HG03135 (cell line): ENCODE results near the gene FTCD.
"Not testable (repeated sequence)": the region's sequence is repeated elsewhere in the genome, so short reads cannot be mapped to it uniquely, and the experiment has no call there.

Experiments used
- ATAC-seq: cut with Tn5 transposase; IDR thresholded peaks from one replicate; pipeline ENCODE4 v1.9.1; 2021; ENCODE audit warnings: mild to moderate bottlenecking, moderate library complexity; ENCODE audit not compliant: unreplicated experiment

Gene FTCD

DNA sequence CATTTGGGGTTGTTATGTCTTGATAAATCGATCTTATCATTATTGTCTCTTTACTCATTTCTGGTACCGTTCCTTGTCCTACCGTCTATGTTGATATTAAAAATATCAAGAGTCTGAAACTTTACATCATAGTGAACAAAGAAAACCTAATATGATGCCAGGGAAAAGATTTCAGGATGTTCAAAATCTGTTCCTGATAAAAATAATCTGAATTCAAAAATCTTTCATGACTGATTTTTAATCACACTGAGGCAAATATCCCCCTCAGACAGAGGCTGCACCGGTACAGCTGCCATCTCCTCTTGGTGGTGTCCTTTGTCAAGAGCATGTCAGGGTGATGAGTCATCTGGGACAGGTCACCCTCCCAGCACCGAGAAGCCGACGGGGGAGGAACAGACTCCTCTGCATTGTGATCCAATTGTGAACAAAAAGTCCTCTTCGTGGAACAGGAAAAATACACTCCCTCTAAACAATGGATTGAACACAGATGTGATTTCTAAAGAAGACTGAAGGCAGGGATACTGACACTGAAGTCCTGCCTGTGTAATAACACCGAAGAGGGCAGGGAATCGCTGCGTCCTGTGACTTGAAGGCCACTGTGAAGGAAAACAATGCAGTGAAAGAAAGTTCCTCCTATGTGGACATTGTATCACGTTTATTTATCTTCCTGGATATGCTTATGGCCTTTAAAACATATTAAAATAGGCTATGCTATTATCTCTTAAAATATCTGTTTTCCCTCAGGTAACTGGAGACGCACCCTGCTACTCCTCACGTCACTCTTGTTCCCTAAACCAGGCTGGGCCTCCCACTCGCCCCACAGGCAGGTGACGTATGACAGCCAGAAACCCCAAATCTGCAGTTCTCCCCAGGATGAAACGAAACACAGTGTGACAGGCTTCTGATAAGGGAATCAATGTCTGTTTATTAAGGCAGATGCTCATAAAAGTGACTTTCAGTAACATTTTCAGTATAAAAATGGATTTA, 33.1 kb upstream of the FTCD start:
- no peak for ATAC-seq

DNA sequence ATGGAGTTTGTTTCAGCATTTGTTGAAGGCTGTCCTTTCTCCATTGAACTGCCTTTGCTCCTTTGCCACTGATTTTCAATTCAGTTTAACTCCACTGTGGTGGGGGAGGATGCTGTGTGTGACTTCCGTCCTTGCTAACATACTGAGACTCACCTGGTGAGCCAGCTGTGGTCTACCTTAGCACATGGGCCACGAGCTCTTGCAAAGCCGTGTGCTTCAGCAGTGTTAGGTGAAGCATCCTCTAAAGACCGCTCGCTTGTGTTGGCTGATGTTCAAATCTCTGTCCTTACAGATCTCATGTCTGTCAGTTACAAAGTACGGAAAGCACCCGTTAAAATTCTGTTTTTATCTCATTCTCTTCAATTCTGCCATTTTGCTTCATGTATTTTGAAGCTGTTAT, 32.4 kb upstream of the FTCD start:
- ATAC-seq = no peak

DNA sequence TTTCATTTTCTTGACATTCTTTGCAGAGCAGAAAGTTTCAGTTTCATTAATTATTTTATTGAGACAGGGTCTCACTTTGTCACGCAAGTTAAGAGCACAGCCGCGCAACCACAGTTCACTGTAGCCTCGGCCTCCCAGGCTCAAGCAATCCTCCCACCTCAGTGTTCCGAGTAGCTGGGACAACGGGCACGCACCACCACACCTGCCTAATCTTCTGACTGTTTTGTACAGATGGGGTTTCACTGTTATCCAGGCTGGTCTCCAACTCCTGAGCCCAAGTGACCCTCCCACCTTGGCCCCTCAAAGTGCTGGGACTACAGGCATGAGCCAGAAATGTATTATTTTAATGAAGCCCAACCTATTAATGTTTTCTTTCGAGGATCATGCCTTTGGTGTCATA, 31.9 kb upstream of the FTCD start:
- ATAC-seq = no peak

DNA sequence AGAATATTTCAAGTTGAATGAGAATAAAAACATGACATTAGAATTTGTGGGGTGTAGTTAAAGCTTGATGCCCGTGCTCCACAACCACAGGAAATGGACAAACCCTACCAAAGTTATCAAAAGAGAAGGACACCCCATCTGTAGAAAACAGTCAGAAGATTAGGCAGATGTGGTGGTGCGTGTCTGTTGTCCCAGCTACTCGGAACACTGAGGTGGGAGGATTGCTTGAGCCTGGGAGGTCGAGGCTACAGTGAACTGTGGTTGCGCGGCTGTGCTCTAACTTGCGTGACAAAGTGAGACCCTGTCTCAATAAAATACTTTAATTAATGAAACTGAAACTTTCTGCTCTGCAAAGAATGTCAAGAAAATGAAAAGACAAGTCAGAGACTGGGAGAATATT, 30.3 kb upstream of the FTCD start:
- ATAC-seq = no peak

DNA sequence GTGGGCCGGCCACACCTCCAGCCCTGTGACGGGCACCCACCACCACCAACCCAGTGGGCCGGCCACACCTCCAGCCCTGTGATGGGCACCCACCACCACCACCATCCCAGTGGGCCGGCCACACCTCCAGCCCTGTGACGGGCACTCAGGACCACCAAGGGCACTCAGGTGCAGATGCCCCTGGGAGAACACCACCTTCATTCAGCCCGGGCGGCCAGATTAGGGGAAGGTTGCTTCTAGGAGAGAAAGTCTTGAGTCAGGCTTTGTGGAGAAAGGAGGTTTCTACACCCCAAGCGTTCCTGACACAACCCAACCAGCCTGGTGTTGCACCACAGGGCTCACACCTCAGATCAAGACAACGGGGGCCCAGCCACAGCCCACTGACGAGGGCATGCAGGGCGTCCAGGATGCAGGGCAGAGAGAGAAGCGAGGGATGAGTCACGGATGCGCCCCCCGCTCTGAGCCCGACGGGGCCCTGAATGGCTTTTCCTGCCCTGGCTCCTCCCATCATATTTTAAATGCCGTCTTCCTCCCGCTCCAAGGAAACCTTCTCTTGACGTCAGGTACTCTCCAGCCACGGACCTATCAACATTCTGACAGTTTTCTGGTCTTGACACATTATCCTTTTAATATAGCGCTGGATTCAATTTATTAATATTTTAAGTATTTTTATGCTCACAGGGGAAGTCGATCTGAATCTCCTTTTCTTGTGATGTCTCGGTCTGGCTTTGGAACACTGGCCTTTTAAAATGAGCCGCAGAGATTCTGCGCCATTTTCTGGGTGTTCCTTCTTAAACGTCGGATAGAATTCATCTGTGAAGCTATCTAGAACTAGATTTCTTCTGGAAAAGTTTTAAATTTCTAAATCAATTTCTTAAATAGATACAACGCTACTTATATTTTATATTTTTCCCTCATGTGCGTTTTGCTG, 29.5 kb upstream of the FTCD start:
- ATAC-seq = no peak

DNA sequence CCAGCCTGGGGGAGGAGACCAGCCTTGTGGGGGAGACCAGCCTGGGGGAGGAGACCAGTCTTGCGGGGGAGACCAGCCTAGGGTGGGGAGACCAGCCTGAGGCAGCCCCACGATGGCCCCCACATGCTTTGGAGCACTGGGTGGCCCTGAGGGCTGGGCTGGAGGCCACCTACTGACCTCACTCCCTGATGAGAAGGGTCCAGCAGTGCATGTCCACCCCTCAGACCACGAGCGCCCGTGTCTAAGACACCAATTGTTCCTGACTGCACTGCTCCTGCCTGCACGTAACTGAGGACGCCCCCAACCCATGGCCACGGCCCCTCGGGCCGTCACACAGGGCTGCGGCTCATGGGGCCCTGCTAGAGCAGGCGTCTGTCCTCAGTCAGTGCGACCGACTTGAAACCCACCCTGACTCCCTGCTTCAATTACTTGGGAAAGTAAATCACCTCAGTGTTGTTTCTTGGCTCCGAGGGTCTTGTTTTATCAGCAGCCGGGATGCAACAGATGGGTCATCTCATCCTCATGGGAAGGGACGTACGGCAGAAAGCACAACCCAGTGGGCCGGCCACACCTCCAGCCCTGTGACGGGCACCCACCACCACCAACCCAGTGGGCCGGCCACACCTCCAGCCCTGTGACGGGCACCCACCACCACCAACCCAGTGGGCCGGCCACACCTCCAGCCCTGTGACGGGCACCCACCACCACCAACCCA, 28.7 kb upstream of the FTCD start, which contains the start of gene SPATC1L:
Gene SPATC1L (minus strand): TSS at position 550 of the 715 bp plus-strand sequence. CDS start 1,643 bp downstream, outside the sequence.
- no peak for ATAC-seq

DNA sequence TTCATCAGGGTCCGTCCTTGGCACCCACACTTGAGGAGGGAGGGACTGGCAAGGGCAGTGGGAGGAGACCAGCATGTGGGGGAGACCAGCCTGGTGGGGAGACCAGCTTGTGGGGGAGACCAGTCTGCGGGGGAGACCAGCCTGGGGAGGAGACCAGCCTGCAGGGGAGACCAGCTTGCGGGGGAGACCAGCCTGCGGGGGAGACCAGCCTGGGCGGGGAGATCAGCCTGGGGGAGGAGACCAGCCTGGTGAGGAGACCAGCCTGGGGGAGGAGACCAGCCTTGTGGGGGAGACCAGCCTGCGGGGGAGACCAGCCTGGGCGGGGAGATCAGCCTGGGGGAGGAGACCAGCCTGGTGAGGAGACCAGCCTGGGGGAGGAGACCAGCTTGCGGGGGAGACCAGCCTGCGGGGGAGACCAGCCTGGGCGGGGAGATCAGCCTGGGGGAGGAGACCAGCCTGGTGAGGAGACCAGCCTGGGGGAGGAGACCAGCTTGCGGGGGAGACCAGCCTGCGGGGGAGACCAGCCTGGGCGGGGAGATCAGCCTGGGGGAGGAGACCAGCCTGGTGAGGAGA, 28.0 kb upstream of the FTCD start:
- not testable (repeated sequence) for ATAC-seq

DNA sequence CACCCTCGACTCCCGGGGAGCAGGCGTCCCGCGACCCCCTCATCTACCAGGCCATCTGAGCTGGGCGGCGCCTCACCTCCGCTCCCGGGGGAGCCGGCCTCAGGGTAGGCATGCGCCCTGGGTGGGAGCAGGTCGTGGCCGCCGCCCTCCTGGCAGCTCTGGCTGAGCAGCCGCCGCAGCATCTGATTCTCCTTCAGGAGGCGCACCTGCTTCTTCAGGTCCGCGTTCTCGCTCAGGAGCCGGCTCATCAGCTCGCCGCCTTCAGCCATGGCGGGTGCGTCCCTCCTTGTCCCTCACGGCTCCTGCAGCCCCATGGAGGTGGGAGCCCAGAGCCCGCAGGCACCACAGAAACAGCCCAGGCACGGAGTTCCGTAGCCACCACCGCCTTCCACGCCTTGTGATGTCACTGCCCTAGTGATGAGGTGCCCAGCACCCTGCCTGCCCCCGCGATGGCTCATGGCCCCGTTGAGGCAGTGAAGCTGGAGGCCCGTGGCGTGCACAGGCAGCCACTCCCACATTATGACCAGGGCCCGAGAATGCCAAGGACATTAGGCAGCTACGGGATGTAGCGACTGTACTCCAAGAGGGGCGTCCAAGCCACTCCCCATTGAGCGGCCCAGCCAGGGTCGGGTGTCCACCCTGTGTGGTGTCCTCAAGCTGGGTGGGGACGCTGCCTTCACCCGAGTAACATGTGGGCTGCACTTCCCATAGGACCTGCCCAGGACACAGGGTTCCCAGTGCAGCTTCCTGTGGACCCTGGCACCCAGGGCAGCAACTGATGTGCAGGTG, 27.4 kb upstream of the FTCD start:
- no peak for ATAC-seq

DNA sequence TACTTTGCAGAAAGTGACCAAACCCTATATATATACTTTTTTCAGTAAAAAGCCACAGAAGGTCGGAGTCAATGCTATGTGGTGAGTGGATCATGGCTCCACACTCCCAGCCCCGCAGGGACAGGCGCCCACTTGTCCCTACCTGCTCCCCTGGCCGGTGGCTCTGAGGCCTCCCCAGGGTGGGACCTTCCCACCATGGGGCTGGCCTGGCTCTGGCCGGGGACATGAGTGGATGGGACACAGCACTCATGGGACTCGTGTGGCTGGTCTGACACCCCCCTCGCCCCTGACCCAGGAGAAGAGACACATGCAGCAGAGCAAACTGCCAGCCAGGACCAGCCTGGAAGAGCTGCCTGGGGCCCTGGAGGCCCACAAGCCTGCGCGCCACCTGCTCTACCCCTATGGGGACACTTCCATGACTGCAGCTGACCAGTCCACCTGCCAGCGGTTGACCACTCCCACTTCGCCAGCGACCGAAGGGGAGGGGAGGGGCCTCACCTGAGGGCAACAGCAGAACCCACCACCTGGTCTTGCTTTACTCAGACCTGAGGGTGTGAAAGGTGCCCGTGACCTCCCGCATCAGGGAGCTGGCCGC, 26.7 kb upstream of the FTCD start:
- no peak for ATAC-seq

DNA sequence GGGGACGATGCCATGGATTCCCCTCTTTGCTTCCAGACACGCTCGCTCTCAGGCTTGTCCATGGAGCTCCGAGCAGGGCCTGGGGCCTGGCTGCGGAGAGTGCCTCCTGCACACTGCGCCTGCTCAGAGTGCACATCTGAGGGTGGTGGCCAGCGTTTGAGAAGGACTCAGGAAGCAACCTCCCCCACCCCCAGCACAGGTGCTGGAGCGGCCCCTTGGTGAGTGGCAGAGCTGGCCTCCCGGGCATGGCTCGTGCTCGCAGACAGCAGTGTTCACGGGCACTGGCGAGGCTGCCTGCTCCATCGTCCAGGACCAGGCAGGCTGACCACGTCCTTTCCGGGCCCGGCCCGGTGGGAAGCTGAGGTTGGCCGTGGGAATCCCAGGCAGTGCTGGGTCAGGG, 26.1 kb upstream of the FTCD start:
- no peak for ATAC-seq

DNA sequence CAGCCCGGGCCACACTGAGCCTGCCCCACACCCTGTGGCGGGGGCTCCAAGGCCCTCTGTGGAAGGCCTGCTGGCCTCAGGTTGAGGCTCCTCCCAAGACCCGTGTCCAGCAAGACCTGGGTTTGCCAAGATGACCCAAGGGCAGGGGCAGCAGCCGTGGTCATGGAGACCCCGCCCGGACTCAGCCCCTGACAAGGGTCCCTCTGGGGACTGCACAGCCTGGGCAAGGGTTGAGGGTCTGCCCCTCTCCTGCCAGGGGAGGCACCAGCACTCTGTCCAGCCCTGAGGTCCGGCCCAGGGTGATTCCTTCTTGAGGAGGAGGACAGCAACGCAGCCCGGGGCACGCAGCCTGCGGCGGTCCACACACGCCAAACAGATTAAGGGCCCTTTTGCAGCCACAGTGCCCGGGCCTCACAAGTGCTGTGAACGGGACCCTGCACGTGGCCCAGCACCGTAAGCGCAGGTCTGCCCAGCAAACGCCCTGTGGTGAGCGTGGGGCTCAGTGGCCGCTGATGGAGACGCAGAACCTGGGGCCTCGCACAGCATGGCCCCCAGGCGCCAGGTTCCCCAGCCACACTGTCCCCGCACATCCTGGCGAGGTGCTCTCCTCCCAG, 25.5 kb upstream of the FTCD start:
- no peak for ATAC-seq

DNA sequence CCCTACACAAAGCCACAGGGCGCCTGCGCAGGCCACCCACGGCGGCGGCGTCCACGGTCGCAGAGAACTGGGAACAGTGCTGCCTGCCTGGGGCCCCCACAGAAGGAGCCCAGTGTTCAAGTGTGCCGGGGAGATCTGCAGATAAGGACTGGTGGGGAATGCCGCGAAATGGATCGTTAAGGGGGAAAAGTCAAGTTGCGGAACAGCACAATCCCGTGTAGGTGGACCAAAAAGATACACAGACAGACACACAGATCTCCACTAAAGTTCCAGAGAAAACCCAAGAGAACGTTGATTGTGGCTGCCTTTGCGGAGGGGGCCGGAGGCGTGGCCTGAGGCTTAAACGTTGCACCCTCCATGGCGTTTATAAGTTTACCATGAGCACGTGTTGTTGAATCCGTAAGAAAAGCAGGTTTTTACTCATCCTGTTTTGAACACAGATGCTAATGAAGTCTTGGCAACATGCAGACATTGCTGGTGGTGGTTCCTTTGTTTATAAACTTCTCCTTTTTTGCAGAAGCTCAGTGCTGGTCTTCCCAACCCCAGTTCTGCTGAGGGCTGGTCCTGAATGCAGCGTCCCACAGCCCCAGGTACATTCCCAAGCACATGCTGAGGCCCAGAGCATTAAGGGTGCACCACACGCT, 24.8 kb upstream of the FTCD start:
- no peak for ATAC-seq

DNA sequence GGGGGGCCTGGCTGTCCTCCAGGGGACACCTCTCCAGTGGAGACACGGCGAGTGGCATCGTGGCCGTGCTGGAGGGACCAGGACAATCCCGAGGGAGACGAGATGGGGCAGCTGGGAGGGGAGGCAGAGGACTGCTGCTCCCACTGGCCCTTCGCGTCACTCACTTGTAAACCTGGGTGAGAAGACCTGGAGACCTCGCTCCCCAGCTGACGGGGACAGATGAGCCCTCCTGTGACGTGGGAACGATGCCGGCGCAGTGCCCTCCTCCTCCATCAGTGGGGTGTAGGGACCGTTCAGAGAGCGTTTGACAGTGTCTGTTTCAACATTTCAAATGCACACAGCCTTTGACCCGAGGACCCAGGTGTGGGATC, 24.3 kb upstream of the FTCD start:
- ATAC-seq = no peak

DNA sequence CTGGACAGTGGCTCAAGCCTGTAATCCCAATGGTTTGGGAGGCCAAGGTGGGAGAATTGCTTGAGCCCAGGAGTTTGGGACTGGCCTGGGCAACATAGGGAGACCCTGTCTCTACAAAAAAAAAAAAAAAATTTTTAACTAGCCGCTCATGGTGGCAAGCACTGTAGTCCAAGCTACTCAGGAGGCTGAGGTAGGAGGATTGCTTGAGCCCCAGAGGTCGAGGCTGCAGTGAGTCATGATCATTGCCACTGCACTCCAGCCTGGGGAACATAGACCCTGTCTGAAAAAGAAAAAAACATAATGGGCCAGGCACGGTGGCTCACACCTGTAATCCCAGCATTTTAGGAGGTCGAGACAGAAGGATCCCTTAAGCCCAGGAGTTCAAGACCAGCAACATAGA, 23.6 kb upstream of the FTCD start:
- no peak for ATAC-seq

DNA sequence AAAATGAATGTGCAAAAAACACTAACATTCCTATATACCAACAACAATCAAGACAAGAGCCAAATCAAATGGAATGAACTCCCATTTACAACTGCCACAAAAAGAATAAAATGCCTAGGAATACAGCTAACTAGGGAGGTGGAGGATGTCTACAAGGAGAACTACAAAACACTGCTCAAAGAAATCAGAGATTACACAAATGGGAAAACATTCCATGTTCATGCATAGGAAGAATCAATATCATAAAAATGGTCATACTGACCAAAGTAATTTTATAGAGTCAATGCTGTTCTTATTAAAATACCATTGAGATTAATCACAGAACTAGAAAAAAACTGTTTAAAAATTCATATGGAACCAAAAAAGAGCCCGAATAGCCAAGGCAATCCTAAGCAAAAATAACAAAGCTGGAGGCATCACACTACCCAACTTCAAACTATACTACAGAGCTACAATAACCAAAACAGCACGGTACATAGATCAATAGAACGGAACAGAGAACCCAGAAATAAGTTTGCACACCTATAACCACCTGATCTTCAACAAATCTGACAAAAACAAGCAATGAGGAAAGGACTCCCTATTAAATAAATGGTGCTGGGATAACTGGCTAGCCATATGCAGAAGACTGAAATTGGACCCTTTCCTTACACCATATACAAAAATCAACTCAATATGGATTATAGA, 21.2 kb upstream of the FTCD start:
- not testable (repeated sequence) for ATAC-seq

DNA sequence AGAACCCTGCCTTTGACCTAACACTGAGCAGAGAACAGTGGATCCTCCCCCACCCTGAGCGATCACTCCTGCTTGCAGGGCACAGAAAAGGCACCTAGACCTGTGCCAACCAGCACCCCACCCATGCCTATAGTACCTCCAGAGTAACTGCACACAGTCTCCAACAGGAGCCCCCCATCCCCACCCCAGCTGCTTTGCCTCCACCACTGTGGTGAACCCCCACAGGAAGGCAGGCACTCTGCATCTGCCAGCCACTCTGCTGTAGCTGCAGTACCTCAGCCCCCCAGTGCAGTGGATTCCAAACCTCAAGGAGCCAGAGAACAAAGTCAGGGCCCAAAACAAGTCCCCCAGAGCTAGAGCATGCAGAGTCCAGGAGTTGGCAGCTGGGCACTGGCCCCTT, 18.2 kb upstream of the FTCD start:
- no peak for ATAC-seq

DNA sequence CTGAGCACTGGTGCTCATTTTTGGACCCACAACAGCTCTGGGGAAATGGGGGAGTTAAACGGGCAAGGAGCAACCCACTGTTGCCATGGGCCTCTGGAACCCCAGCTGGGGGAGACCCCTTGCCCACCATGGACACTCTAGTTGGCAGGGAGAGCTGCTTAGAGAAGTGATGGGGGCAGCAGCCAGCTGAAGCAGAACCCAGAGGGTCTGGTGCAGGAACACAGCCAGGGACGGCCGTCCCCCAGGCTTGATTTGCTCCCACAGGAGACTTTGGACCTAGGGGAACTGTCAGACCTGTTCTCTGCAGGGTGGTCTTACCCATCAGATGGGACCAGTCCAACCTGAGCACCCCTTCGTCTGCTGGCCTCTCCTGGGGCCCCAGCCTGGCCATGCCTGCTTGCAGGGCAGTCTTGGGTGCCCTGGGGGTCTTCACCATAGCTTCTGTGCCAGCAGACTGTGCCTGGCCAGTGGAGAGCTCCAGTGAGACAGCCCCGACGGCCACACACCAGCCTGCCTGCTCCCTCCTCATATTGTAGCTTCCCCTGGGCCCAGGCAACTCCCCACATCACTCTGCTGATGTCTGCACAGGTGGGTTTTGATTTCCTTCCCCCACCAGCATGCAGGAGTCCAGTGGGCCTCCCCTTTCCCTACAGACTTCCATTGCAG, 17.6 kb upstream of the FTCD start:
- ATAC-seq = no peak
